Superior temporal gyrus (tissue), 1 donor: Measurements from ENCODE around the gene COBLL1.
A peak's percentile ranks its signal among the peaks of the same experiment; 100 is the strongest.
"Not testable (repeated sequence)": the region's sequence is repeated elsewhere in the genome, so short reads cannot be mapped to it uniquely, and the experiment has no call there.

ENCODE experiments used
- DNase-seq: peaks from one replicate; pipeline ENCODE4 v3.0.0-alpha.2; 2016; ENCODE audit errors: extremely low spot score

Gene COBLL1, protein sequence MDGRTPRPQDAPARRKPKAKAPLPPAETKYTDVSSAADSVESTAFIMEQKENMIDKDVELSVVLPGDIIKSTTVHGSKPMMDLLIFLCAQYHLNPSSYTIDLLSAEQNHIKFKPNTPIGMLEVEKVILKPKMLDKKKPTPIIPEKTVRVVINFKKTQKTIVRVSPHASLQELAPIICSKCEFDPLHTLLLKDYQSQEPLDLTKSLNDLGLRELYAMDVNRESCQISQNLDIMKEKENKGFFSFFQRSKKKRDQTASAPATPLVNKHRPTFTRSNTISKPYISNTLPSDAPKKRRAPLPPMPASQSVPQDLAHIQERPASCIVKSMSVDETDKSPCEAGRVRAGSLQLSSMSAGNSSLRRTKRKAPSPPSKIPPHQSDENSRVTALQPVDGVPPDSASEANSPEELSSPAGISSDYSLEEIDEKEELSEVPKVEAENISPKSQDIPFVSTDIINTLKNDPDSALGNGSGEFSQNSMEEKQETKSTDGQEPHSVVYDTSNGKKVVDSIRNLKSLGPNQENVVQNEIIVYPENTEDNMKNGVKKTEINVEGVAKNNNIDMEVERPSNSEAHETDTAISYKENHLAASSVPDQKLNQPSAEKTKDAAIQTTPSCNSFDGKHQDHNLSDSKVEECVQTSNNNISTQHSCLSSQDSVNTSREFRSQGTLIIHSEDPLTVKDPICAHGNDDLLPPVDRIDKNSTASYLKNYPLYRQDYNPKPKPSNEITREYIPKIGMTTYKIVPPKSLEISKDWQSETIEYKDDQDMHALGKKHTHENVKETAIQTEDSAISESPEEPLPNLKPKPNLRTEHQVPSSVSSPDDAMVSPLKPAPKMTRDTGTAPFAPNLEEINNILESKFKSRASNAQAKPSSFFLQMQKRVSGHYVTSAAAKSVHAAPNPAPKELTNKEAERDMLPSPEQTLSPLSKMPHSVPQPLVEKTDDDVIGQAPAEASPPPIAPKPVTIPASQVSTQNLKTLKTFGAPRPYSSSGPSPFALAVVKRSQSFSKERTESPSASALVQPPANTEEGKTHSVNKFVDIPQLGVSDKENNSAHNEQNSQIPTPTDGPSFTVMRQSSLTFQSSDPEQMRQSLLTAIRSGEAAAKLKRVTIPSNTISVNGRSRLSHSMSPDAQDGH

GRCh38 chr2:164841719-164842623 lies at the start of gene COBLL1:
COBLL1 (minus strand) TSS chr2:164841823; CDS start chr2:164841196, 627 bp downstream.
- peak; percentile 52 for DNase-seq

- peak; percentile 18 for DNase-seq
Measured at GRCh38 chr2:164890544-164890943, 48.9 kb upstream of the COBLL1 start.

GRCh38 chr2:164888592-164888991 lies 47.0 kb upstream of the COBLL1 start:
- DNase-seq, result no peak

GRCh38 chr2:164887434-164888144 lies 46.0 kb upstream of the COBLL1 start:
- no peak for DNase-seq

GRCh38 chr2:164882276-164882675 lies 40.7 kb upstream of the COBLL1 start:
- no peak for DNase-seq

DNA sequence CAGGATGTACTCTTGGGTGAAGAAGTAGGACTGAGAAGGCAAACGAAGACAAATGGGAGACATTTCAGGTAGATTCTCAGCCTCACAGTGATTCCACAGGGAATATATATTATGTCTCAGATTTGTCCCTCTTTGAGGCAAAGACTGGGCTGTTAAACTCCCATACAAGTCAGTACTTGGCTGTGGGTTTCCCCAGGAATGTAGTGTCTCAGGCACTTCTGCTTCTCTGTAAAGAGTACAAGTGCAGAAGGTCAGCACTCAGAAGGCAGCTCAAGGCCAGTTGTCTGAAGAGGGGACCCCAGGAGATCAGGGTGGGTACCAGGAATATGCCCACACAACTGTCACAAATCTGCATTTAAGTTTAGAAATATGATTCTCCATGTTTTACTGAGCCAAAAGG lies 39.9 kb upstream of the COBLL1 start:
- DNase-seq, result no peak

DNA sequence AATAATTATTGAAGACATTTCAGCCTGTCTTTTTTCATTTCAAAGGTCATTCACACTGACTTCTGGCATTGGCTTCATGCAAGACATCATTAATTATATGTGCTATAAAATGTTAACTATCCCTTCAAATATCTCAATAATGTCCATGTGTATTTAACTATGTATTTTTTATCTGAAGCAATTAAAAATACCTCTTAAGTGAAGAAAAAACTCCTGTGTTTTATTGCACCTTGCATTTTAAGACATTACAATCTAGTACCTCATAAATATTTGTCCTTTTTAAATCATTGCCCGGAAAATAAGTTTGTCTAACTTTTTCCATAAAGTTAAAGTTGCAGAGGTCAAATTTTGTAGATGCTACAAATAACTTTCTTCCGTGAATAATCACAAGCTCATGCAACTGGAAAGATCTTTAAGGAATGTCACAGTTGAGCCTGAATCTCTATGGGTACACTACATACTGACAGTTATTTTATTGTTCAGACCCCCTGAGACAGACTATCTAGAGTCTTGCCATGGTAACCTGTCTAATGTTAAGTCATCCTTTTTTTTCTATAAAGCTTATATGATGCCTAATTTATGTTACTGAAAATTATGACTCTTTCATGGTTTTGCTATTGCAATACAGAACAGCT lies 38.4 kb upstream of the COBLL1 start:
- DNase-seq, result no peak

GRCh38 chr2:164877927-164878326 lies 36.3 kb upstream of the COBLL1 start:
- DNase-seq, result no peak

GRCh38 chr2:164877169-164877568 lies 35.5 kb upstream of the COBLL1 start:
- no peak for DNase-seq

- DNase-seq, result no peak
Measured at GRCh38 chr2:164875334-164876205, 33.9 kb upstream of the COBLL1 start.

DNA sequence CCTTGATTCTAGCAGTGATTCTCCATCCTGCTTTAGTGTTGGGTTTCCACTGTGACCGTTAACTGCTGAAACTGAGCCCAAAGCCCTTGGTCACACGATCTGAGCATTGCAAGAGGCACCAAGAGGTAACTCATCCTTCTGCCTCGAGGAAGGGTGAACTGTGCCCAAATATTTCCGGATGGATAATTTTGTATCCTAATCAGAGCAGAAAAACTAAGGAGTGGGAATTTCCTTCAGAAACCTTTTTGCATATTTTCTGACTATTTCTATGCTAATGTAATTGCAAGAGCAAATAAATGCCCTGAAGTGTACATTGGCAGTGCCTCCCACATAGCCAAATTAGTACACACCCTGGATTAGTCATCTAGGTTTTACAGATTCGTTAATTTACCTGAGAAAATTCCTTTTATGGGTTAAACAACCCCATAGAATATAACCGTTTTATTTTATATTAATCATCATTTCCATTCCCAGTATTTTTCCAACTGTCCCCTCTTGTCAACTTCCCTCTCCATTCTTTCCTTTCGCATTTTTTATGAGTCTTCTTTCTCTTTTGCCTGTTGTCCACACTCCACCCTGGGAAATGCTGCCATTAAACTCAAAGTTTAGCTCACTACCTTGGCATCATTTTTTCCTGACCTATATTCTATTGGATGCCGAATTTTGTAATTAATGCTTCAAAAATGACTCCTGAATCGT lies 31.7 kb upstream of the COBLL1 start:
- no peak for DNase-seq

DNA sequence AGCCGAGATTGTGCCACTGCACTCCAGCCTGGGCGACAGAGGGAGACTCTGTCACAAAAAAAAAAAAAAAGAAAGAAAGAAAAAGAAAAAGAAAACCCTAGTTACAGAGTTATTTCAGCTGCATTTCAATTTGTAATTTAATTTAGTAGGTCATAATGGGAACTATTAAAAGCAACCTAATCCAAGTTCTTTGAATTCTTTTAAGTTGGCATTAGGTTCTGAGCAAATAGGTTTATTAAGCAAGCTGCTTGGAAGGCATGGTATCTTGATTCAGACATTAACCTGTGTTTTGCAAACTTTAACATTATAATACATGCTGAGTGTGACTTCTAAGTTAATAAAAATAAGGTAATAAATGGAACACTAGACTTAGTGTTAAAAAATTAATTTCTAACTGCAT lies 29.8 kb upstream of the COBLL1 start:
- no peak for DNase-seq

- DNase-seq, result no peak
Measured at GRCh38 chr2:164869420-164869772, 27.8 kb upstream of the COBLL1 start.

GRCh38 chr2:164868563-164869419 lies 27.2 kb upstream of the COBLL1 start:
- no peak for DNase-seq

DNA sequence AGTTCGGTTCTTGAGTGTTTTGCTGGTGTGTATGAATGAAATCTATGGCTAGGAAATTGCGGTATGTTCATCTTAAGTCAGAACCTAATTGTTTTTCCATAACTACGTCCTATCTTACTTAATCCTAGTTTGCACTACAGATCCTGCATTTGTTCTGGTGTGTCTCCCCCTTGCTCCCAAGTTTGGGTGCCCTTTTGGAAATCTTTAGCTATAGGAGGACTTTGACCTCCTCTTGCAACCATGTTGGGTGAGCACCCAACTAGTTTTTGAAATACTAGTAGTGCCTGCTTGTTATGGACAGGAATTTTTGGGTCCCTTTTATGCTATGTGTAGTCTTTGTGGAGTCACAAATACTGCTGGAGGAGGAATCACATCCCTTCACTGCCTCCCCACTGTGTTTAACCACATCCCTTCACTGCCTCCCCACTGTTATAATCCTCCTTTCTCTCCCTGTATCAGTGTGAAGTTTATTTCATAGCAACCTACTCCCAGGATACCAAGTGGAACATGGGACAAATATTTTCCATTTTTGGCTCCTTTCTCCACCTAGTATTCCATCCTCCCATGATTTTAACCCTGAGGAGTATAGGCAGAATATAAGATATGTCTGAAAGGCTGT lies 26.3 kb upstream of the COBLL1 start:
- no peak for DNase-seq

DNA sequence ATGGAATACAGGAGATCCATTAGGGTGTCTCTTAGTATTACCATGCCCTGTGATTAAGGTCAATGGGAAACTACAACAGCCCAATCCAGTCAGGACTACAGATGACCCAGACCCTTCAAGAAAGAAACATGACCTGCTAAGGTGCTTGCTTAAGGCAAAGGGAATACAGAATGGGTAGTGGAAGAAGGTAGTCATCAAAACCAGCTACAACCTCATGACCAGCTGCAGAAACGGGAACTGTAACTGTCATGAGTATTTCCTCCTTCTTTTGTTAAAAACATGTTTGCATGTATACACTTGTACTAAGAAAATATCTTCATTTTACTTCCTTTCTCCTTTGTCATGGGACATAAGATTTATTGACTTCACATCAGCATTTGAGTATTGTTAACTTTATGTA lies 24.8 kb upstream of the COBLL1 start:
- not testable (repeated sequence) for DNase-seq

GRCh38 chr2:164860694-164861042 lies 19.0 kb upstream of the COBLL1 start:
- DNase-seq, result no peak
